Sigmoid colon (tissue), 7 donors: ENCODE results near the gene KRTAP12-3. TPM values are rescaled to one million over a fixed set of nuclear protein-coding genes. Genes with fewer than 3 reads are reported as not detected.
"Not testable (repeated sequence)": the region's sequence is repeated elsewhere in the genome, so short reads cannot be mapped to it uniquely, and the experiment has no call there.

ENCODE experiments used
- DNase-seq: peaks from one replicate; pipeline ENCODE4 v3.0.0-alpha.2; 2019
- H3K27ac ChIP-seq, 4 donors: fragments of 200-600 bp; sonication (generic); one replicate each; pipeline ENCODE4 v1.5.1; 2016 to 2019; ENCODE audit warnings: mild to moderate bottlenecking in 1 of 4
- H3K27me3 ChIP-seq, 3 donors: fragments of 200-600 bp; sonication (generic); one replicate each; pipeline ENCODE4 v1.5.1; 2019; ENCODE audit warnings: mild to moderate bottlenecking in 1 of 3
- H3K36me3 ChIP-seq, 4 donors: fragments of 200-600 bp; sonication (generic); one replicate each; pipeline ENCODE4 v1.5.1; 2016 to 2019
- H3K4me1 ChIP-seq, 4 donors: fragments of 200-600 bp; sonication (generic); one replicate each; pipeline ENCODE4 v1.5.1; 2017 to 2019
- H3K4me3 ChIP-seq, 4 donors: fragments of 200-600 bp; sonication (generic); one replicate each; pipeline ENCODE4 v1.5.1; 2017 to 2019; ENCODE audit warnings: mild to moderate bottlenecking in 2 of 4, moderate library complexity in 1 of 4
- H3K9me3 ChIP-seq, 4 donors: fragments of 200-600 bp in 3 of 4; sonication (generic) in 3 of 4; one replicate each; pipeline versions ENCODE4 v1.5.1 to v1.6.1; 2013 to 2019
- CTCF ChIP-seq, 4 experiments: fragments of 450-650 bp in 3 of 4; fragments of 200-600 bp in 1 of 4; IDR thresholded peaks; one replicate each; pipeline ENCODE4 v1.5.1; 2016 to 2019; ENCODE audit warnings: antibody characterized with exemption in 4 of 4, mild to moderate bottlenecking in 3 of 4, moderate library complexity in 2 of 4
- EP300 ChIP-seq, 4 donors: sonication (generic); formaldehyde crosslinking; IDR thresholded peaks; one replicate each; pipeline ENCODE4 v1.6.1; 2017; ENCODE audit warnings: antibody characterized with exemption in 4 of 4
- POLR2A ChIP-seq, 2 donors: fragments of 450-650 bp; IDR thresholded peaks; one replicate each; pipeline ENCODE4 v1.6.1; 2016; ENCODE audit warnings: antibody characterized with exemption in 2 of 2, mild to moderate bottlenecking in 2 of 2, moderate library complexity in 2 of 2
- POLR2AphosphoS5 ChIP-seq, 4 donors: sonication (generic); formaldehyde crosslinking; IDR thresholded peaks; one replicate each; pipeline ENCODE4 v1.6.1; 2017; ENCODE audit warnings: antibody characterized with exemption in 4 of 4
- WGBS, 2 donors: extraction: QIAGEN DNeasy Blood & Tissue Kit; methylation state at CpG; one replicate each; pipeline ENCODE4 v1.1.7; 2013; 5-methylcytosine and 5-hydroxymethylcytosine counted together
- intact Hi-C: fragments of 100-400 bp; cut with DNase I; formaldehyde crosslinking; loops from one replicate; pipeline ENCODE4 v1.15.1; 2023
- polyA plus RNA-seq, 3 donors: library from polyadenylated mRNA; stranded (reverse); fragments of 200-250 nt; gene quantifications; one replicate each; pipeline ENCODE4 v1.2.3, GENCODE V29; 2013
- total RNA-seq, 4 donors: library from RNA; depleted of rRNA; stranded (reverse); fragments of >200 nt; gene quantifications; one replicate each; pipeline ENCODE4 v1.1.0, GENCODE V29; 2016
- donor health status: healthy with polysubstance abuse.
- donor health status: Bipolar disorder and iron deficiency.
- donor health status: healthy.

The KRTAP12-3 gene
- total and polyA plus RNA-seq, 7 donors: not detected

- TF ChIP-seq EP300 (IDR thresholded peaks at IDR 0.05) (no peak), POLR2AphosphoS5 (IDR thresholded peaks at IDR 0.05) (no peak), CTCF (IDR thresholded peaks at IDR 0.05) (no peak), POLR2A (IDR thresholded peaks at IDR 0.05) (no peak)
Observed at GRCh38 chr21:44626262-44626661, 31.5 kb upstream of the KRTAP12-3 start.

GRCh38 chr21:44626673-44627143, 31.0 kb upstream of the KRTAP12-3 start, which contains the start of gene KRTAP10-9:
Gene KRTAP10-9, plus strand, starts transcription at chr21:44627093. Its CDS starts 79 bp downstream, at chr21:44627172.
- intact Hi-C loops: no loop called here
- Histone ChIP-seq H3K27me3 (peaks cover 0 to 26% (median 13%) of the 10 kb centered on the region in 3 donors), H3K27ac (no peak within 1 kb of the TSS), H3K36me3 (no peaks in the 10 kb centered on the region), H3K4me3 (no peak within 1 kb of the TSS), H3K4me1 (no peaks in the 10 kb centered on the region), H3K9me3 (peaks cover 0 to 11% (median 5%) of the 10 kb centered on the region in 4 donors)
- DNase-seq: no peak
- WGBS, 2 donors: 51 to 54% methylated on average over 7 of the region's 7 CpGs
- TF ChIP-seq EP300 (IDR thresholded peaks at IDR 0.05): no peak

More at GRCh38 chr21:44626262-44626661, 31.5 kb upstream of the KRTAP12-3 start:
- intact Hi-C loops: no loop called here
- DNase-seq: no peak
- WGBS, 2 donors: 73% methylated on average over 10 of the region's 10 CpGs
- H3K4me3 ChIP-seq: no peak overlapping the region
- no peak overlapping the region for H3K27ac ChIP-seq
- H3K27me3 ChIP-seq: peaks cover 0 to 26% (median 13%) of the 10 kb centered on the region in 3 donors
- H3K36me3 ChIP-seq: no peaks in the 10 kb centered on the region
- no peaks in the 10 kb centered on the region for H3K4me1 ChIP-seq
- H3K9me3 ChIP-seq: peaks cover 0 to 11% (median 5%) of the 10 kb centered on the region in 4 donors

- 72 to 79% methylated on average over 20 of the region's 20 CpGs for WGBS, 2 donors
Observed at GRCh38 chr21:44627181-44627822, 30.4 kb upstream of the KRTAP12-3 start.

GRCh38 chr21:44627831-44628233, 29.9 kb upstream of the KRTAP12-3 start:
- DNase-seq, intact Hi-C loops: not testable (repeated sequence)
- WGBS, 2 donors: 29 to 47% methylated on average over 15 of the region's 15 CpGs

More at GRCh38 chr21:44627181-44627822, 30.4 kb upstream of the KRTAP12-3 start:
- intact Hi-C loops, H3K4me1 ChIP-seq, H3K36me3 ChIP-seq, H3K27ac ChIP-seq, H3K4me3 ChIP-seq, DNase-seq: not testable (repeated sequence)
- H3K9me3 ChIP-seq: peaks cover 0 to 16% (median 5%) of the 10 kb centered on the region in 4 donors
- H3K27me3 ChIP-seq: peaks cover 0 to 26% (median 13%) of the 10 kb centered on the region in 3 donors

GRCh38 chr21:44628707-44629391, 28.9 kb upstream of the KRTAP12-3 start:
- Histone ChIP-seq H3K9me3 (peaks cover 0 to 16% (median 3%) of the 10 kb centered on the region in 4 donors), H3K36me3 (no peaks in the 10 kb centered on the region), H3K27ac (no peak overlapping the region), H3K4me1 (no peaks in the 10 kb centered on the region), H3K27me3 (peaks cover 0 to 26% (median 13%) of the 10 kb centered on the region in 3 donors), H3K4me3 (no peak overlapping the region)
- DNase-seq: no peak
- 77 to 81% methylated on average over 18 of the region's 18 CpGs for WGBS, 2 donors
- TF ChIP-seq CTCF (IDR thresholded peaks at IDR 0.05) (no peak), POLR2A (IDR thresholded peaks at IDR 0.05) (no peak), POLR2AphosphoS5 (IDR thresholded peaks at IDR 0.05) (no peak), EP300 (IDR thresholded peaks at IDR 0.05) (no peak)
- intact Hi-C loops: no loop called here

More at GRCh38 chr21:44627831-44628233, 29.9 kb upstream of the KRTAP12-3 start:
- H3K36me3 ChIP-seq, H3K27ac ChIP-seq, H3K4me3 ChIP-seq, H3K4me1 ChIP-seq: not testable (repeated sequence)
- peaks cover 0 to 26% (median 13%) of the 10 kb centered on the region in 3 donors for H3K27me3 ChIP-seq
- peaks cover 0 to 18% (median 4%) of the 10 kb centered on the region in 4 donors for H3K9me3 ChIP-seq

GRCh38 chr21:44630440-44630839, 27.3 kb upstream of the KRTAP12-3 start:
- intact Hi-C loops: no loop called here
- Histone ChIP-seq H3K27ac (no peak overlapping the region), H3K4me3 (no peak overlapping the region), H3K27me3 (peaks cover 0 to 26% (median 13%) of the 10 kb centered on the region in 3 donors), H3K9me3 (peaks cover 0 to 8% (median 3%) of the 10 kb centered on the region in 4 donors), H3K4me1 (no peaks in the 10 kb centered on the region), H3K36me3 (no peaks in the 10 kb centered on the region)
- no peak for DNase-seq
- TF ChIP-seq POLR2A (IDR thresholded peaks at IDR 0.05): no peak
- TF ChIP-seq CTCF (IDR thresholded peaks at IDR 0.05): no peak
- no peak for TF ChIP-seq POLR2AphosphoS5 (IDR thresholded peaks at IDR 0.05)
- no peak for TF ChIP-seq EP300 (IDR thresholded peaks at IDR 0.05)
- WGBS, 2 donors: 61 to 85% methylated on average over 2 of the region's 2 CpGs
